ENCODE data around the gene IMP3.

Gene IMP3

DNA sequence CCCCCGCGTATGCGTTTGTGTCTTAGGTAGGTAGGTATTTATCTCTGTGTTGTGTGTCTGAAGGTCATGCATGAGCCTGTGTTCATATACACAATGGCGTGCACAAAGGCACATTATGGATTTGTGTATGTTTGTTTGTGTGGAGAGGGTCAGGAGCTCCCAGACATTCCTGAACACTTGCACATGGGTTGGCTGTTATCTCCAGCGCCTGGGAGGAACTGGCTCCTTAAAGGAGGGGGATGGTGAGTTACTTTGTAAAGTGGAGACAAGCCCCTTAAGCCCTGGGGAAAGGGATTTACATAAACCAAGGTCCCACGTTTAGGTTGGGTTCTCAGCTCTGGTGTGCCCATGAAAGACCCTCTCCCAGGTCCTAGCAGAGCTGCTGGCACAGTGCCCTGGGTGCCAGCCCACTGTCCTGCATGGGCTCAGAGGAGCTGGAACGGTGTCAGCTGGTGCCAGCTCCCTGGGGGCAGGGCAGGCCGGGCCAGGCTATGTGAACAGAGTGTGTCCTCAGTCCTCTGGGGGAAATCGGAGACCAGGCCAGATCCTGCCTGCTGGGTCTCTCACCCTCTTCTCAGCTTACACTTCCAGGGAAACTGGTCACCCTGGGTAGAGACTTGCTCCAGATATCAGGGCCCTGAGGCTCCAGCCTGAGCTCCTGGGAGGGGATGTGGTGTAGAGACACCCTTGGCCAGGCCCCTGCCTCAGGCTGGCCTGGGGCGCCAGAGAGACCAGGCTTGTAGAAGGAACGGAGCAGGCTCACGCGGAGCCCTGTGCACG is 32.8 kb upstream of the IMP3 start:
- in situ Hi-C loops (cut with HindIII; ENCODE audit: low sequenced_read_pairs): no loop called here

DNA sequence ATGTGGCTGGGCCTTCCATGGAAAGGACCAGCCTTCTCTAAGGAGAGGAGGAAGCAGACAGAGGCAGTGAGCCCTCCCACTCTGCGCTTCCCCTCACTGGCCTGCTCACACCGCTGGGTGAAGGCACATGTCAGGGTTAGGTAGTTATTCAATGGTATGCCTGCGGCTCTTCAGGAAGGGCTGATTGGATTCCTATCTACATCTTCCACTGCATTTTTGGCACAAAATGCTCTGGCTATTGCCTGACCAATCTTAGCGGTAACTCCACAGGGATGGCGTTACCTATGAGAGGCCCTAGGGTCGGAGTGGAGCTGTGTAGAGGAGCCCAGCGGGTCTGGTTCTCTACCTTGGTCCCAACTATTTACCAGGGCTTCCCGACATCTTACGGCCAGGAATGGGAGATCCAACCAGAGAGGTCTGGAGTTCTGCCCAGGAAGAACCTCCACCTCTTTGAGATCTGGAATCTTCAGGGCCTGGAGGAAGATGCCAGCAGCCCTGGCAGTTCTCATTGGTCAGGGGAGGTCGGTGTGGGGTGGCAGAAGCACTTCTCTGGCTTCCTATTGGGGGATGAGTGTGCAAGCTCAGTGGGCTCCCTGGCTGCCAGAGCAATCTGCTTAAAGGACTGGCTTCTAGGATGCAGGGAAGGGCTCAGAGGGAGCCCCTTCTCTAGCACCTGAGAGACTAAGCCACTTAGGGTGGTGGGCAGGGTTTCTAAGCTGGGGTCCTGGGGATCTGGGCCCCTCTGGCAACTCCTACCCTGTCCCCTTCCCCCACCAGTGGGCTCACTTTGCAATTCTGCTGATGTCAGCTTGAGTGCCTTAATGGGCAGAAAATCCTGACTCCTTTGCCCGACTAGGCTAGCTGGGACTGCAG is 31.9 kb upstream of the IMP3 start:
- in situ Hi-C loops (cut with HindIII; ENCODE audit: low sequenced_read_pairs): no loop called here

DNA sequence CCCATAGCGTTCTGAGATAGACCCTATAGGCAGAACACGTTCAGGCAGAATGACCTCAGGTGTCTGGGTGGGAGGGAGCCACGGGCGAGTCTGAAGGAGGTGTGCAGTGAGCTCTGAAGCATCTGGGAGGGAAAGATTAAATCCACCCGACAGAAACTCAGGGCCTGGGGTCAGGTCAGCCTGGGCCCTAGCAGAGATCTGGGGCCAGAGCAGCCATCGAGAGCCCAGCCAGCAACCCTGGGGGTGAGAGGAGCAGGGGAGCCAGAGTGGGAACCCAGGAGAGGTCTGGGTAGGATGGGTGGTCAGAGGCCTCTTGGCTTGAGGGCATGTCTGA is 29.8 kb upstream of the IMP3 start:
- in situ Hi-C loops (cut with HindIII; ENCODE audit: low sequenced_read_pairs): no loop called here

DNA sequence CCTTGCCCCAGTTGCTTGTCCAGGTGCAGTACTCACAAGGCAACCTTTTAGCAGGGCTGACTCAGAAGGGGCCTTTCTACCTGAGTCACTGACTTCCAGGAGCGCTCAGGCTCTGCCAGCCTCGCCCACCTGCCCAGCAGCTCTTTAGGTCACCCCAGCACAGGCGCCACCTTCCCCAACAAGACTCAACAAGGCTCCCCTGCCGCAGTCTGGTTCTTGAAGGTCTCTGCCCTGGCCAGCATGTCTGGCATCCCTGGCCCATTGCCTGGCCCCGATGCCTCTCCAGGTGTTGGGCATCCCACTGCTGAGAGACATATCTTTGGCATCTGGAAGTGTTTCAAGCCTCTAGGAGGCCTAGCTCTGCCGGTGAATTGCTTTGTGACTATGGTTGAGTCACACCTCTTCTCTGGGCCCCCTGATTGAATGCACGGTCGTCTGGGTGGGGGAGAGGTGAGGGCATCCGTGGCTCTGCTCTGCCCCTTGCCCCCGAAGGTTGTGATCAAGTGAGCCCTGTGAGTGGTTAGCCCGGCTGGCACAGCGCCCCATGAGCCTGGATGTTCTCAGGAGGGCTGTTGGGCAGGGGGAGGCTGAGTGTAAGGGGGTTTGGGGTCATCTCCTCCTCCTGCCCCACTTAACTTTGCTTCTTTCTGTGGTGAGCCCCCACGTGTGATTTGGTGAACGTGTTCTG is 29.3 kb upstream of the IMP3 start:
- in situ Hi-C loops (cut with HindIII; ENCODE audit: low sequenced_read_pairs): no loop called here

DNA sequence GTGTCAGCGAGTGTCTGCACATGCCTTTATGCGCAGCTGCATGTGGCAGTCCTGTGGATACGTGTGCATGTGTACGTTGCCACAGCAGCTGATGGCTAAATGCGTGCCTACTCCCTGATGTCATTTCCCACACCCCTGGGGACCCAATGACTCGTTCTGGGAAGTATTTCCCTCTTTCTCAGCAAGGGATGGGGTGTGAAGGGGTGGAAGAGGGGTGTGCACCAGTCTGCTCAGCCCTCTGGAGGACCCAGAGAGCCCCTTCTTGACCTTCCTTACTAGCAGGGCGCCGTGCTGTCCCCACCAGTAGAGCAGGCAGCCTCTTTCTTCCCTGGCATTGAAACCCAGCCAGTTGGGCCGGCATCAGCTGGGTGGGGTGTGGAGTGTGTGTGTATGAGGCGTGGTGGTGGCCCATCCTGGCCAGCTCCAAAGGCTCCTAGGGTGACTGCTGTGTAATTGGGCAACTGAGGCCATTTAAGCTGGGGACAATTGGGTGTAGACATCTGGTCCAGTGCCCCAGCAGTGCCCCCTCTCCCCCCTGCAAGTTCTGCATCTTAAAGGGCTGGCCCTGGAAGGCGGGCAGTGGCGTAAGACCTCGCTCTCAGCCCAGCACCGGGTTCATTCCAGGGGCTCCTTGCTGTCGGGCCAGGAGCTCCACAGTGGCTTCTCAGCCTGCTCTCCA is 26.9 kb upstream of the IMP3 start:
- in situ Hi-C loops (cut with HindIII; ENCODE audit: low sequenced_read_pairs): no loop called here

DNA sequence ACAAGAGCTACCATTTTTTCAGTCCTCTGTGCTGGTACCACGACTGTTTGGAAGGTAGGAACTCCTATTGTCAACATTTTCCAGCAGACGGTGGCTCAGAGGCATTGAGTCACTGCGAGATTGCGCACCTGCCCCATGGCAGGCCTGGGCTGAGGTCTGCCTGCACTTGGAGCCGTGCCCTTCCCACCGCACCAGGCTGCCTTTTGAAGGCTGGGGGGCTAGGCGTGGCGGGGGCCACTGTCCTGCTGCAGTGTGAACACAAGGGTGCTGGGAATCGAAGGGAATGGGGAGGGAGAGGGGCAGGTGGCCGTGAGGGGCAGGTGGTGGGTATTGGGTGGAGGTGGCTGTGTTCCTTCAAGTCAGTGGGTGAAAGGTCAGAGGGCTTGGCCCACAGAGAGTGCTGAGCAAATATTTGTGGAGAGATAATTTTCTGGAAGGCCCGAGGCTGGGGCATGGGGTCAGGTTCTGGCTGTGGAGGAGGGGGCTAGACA is 24.0 kb upstream of the IMP3 start:
- in situ Hi-C loops (cut with HindIII; ENCODE audit: low sequenced_read_pairs): no loop called here

DNA sequence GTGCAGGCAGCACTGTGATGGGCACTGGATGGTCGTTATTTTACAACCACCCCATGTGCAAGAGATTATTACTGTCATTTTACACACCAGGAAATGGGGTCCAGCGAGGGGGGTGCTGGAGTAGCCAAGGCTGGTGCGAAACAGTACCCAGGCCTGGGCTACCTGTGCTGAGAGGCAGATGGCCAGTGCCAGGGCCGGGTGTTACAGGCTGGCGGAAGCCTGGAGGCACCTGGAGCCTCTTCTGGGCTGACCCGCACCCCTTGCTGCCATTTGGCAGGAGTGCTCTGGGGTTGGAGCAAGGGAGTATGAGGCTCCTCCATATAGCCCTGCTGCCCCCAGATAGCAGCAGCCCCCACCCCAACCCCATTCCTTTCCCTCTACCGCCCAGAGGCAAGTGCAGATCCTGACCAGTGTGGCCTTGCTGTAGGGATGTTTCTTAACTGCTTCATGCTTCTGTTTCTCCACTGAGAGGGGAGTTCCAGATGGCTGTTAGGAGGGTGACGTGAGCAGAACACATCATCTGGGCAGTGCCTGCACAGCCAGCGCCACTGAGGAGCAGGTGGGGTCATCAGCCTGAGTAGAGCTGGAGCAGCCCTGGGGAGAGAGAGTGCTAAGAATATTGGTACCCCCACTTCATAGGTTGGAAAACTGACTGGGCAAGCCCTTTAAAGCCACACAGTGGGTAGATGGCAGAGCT is 22.9 kb upstream of the IMP3 start:
- in situ Hi-C loops (cut with HindIII; ENCODE audit: low sequenced_read_pairs): no loop called here

DNA sequence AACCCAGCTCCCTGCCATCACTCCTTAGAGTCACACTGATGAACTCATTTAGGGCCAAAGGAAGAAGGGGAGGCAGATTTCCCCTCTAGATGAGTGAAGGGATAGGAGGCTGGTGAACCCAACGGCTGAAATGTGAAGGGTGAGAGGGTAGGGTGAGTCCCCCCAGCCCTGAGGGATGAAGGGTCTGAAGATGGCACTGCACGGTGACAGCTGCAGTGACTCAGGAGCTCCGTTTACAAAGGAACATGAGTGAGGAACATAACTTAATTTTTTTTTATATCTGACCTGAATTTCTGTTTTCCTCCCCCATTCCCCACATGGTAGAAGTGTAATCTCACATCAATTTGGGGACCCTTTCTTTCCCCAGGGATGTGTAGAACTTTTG is 21.7 kb upstream of the IMP3 start:
- in situ Hi-C loops (cut with HindIII; ENCODE audit: low sequenced_read_pairs): no loop called here

DNA sequence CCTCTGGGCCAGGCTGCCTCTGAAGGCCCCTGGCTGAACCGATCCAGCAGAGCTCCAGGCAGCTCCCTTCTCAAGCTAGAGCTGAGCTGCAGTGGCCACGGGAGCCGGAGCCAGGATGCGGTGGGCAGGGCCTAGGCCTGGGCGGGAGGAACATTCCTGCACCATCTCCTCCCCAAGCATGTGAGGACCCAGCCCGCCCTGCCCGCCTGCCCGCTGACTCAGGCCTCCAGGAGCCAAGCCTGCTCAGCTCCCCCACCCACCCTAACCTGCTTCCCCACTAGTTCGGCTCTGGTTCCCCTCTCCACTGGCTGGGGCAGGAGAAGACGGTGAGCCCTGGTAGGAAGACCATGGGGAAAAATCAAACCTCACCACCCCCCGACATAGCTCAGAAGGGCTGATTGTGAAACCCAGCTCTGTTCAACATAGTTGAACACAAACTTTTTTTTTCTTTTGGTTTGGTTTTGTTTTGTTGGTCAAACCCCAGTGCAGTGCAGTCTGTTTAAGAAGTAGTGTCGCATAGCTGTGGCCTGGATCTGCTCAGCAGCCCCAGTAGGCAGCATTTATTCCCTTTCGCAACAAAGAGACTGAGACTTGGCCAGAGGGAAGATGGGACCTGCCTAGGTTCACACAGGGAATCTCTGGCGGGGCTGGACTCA is 21.2 kb upstream of the IMP3 start:
- in situ Hi-C loops (cut with HindIII; ENCODE audit: low sequenced_read_pairs): no loop called here

DNA sequence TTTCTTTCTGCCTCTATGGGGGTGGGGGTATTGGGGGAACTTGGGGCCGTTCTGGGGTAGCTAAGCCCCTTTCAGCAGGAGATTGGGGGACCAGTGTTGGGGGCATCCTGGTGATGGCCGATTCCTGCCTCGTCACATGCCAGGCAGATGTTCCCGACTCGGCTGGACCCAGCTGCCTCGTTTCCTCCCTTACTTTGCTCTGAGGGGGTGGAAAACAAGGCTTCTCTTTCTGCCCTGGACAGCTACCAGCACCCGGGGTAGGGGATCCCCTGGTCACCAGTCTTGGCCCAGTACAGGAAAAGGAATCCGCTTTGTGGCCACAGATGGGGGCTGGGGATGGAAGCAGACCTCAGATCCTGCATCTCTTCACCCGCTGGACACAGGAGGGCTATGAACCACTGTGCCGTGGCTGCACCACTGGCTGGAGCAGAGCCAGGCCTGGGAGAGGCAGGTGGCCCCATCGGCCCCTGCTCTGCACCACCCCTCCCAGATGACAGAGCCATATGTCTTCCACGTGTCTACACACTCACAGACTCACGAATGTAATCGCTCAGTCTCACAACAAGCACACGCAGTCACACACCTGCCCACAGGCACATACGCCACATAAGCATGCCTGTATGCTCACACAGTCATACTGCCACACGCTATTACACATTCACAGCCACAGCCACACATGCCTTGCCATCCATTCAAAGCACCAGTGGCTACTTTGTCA is 20.1 kb upstream of the IMP3 start:
- in situ Hi-C loops (cut with HindIII; ENCODE audit: low sequenced_read_pairs): no loop called here

DNA sequence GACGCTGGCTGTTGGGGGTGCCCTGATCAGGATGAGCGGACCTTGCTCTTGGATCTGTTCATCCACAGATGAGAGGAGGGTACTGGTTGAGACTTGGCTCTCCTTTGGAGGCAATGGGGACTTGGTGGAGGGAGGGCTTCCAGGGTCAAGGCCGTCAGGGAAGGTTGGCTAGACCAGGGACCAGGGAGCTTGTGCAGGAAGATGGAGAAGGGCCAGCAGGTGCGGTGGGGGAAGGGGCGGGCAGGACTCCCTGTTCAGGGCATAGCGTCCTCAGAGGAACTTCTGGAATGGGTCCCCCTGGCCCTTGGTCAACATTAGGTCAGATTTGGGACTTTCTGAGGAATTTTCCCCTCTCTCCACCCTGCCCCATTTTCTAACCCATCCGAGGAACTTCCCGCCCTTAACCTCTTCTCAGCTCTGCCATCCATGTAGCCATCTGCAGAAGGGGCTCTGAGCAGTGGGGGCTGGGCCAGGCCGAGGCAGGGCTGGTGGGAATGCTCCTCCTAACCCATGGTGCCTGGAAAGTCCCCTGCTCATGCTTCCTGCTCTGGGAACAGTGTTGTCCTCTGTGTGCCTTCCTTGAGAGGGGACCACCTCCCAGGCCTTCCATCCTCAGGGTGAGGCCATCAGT is 19.2 kb upstream of the IMP3 start:
- in situ Hi-C loops (cut with HindIII; ENCODE audit: low sequenced_read_pairs): no loop called here

DNA sequence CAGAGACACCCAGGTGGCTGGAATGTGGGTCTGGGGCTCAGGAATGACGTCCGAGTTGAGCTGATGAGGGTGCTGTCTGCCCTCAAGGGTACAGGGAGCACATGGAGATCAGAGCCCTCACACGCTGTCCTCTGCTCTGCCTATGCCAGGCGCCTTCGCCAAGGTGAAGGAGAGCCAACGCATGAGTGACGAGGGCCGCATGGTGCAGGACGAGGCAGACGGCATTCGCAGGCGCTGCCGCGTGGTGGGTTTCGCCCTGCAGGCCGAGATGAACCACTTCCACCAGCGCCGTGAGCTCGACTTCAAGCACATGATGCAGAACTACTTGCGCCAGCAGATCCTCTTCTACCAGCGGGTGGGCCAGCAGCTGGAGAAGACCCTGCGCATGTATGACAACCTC is 16.8 kb upstream of the IMP3 start:
- in situ Hi-C loops (cut with HindIII; ENCODE audit: low sequenced_read_pairs): no loop called here

DNA sequence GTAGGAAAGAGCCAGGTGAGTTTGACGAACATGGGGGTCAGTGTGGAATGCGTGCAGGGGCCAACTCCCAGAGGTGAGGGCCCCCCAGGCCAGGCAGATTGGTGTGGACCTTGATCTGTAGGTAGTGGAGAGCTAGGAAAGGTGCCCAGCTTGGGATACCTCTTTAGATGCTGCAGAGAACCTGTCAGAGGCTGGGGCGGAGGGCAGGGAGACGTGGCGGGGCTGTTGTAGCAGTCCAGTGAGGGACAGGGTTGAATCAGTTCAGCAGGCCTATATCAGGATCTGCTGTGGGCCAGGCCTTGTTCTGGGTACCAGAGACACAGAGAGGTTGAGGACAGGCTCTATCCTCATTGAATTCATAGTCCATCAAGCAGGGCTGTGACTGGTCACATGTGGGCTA is 16.3 kb upstream of the IMP3 start:
- in situ Hi-C loops (cut with HindIII; ENCODE audit: low sequenced_read_pairs): no loop called here

DNA sequence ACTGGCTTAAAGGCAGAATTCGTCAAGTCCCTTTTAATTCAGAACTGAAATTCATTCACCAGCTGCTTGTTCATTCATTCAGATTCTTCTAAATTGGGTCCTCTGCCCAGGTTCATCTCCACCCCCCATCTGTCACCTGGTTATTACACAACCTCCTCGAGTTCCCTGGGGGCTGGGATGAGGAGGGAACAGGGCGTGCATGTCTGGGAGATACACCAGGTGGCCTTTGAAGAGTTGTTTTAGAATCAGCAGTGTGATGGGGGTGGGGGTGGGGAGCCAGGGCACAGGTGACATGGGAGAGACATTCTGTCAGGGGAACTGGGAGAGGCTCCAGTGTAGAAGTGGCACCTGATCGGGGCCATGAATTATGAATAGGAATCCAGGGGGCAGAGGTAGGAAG is 15.9 kb upstream of the IMP3 start:
- in situ Hi-C loops (cut with HindIII; ENCODE audit: low sequenced_read_pairs): no loop called here

DNA sequence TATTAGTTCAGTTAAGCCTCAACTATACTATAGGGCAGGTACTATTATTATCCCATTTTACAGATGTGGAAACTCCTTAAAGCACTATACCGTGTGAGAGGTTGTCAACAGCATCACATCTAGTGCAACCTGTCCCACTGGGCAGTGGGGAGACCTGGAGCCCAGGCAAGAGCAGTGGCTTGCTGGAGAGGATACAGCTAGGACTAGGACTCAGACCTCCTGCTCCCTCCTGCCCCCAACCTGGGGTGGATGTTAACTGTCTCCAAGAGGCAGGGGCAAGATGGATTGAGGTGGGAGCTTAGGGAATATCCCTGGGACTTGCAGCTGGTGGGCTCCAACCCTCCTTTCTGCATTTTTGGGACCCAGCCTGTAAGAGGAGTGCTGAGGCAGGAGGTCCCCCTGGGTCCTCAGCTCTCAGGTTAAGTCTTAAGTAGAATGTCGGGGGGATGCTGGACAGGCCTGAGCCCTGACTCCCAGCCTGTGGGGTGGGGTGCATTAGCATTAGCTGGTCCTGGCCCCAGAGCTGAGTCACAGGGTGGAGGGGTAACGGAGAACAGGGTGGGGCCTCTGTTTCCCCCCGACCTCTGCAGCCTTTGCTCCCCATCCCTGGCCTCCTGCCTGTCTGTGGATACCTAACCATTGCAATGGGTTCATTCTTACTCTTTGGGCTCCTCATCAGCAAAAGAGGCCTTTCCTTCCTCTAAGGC is 14.3 kb upstream of the IMP3 start:
- in situ Hi-C loops (cut with HindIII; ENCODE audit: low sequenced_read_pairs): no loop called here

DNA sequence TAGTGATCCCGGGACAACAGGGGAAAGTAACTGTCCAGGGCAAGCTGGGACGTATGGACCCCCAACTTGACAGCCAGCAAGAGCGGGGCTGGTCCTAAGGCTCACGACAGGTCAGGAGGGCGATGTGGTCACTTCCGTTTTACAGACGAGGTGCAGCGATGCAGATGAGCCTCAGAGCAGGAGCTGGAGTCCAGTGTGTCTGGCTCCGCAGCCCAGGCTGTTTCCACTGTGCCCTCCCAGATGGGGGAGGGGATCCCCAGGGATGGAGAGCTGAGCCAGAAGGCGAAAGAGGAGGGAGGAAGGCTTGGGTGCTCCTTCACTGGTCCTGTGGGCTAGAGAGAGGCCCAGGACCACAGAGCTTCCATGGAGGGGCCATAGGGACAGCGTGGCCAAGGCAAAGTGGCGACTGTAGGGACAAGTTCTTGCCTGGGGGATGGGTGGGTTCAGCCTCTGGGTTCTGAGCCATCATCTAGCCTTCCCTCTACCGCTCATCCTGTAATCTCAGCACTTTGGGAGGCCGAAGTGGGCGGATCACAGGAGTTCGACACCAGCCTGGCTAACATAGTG is 13.4 kb upstream of the IMP3 start:
- in situ Hi-C loops (cut with HindIII; ENCODE audit: low sequenced_read_pairs): no loop called here

DNA sequence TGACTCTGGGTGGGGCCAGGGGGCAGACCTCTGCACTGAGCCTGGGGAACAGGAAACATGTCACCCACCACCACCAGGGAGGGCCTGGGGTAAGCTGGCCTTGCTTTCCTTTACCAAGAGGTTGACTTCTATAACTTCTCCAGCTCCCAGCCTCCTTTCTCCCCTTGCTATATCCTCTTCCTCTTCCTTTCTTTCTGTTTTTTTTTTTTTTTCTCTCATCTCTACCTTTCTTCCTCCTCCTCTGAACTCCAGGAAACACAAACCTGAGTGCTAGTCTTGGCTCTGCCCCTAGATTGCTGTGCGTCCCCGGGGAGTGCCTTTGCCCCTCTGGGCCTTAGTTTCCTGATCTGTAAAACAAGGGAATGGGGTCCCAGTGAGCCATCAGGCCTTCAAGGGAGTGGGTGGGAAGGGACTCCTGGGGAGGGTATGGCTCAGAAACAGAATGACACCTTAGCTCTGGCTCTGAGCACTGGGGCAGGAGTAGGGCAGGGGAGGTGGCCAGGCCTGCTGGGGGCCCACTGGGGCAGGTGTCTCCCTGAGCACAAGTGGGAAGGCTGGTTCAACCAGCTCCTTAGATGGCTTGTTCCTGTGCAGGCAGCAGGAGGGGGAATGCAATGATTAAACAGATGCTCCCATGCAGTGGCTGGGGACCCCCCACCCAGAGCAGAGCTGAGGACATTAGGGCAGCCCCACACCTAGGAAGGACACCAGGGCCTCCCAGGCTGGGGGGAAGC is 12.0 kb upstream of the IMP3 start:
- in situ Hi-C loops (cut with HindIII; ENCODE audit: low sequenced_read_pairs): no loop called here
